ENCODE measurements around the gene STUB1. TPM values are rescaled to one million over a fixed set of nuclear protein-coding genes. Genes with fewer than 3 reads are reported as not detected.

Gene STUB1
- total RNA-seq, 2 donors from 2014 or later: 63.3 to 205 TPM

DNA sequence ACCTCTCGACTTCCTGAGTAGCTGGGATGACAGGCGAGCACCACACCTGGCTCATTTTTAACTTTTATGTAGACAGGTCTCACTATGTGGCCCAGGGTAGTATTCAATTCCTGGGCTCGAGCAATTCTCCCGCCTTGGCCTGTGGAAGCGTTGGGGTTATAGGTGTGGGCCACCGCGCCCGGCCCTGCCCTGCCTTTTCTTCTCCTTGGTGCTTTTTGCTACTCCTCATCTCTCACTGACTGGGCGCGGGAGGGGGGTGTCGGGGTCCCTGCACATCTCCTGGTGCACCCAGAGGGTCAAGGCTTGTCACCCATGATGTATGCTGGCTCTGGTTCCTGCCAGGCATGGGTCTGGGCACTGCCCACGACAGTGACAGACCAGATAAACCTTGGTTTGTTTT is 35.7 kb upstream of the STUB1 start:
- DNase-seq: no peak
- no peaks in the 10 kb centered on the region for H3K9me3 ChIP-seq
- H3K4me3 ChIP-seq: no peak overlapping the region
- no peaks in the 10 kb centered on the region for H3K27me3 ChIP-seq
- peaks cover 83% of the 10 kb centered on the region for H3K4me1 ChIP-seq
- no peaks in the 10 kb centered on the region for H3K36me3 ChIP-seq (replicated peaks in 1 of 2; ENCODE audit: insufficient read depth in 1 of 2, low read depth in 2 of 2)
- WGBS, 2 donors: 87 to 88% methylated on average over 6 to 12 of the region's 12 CpGs
- no peak for ATAC-seq
- peak overlapping the region in 2 of 4 donors; percentile 95 to 96 for H3K27ac ChIP-seq
- TF ChIP-seq POLR2A (IDR thresholded peaks at IDR 0.05): no peak
- intact Hi-C loops (cut with DNase I): no loop called here

DNA sequence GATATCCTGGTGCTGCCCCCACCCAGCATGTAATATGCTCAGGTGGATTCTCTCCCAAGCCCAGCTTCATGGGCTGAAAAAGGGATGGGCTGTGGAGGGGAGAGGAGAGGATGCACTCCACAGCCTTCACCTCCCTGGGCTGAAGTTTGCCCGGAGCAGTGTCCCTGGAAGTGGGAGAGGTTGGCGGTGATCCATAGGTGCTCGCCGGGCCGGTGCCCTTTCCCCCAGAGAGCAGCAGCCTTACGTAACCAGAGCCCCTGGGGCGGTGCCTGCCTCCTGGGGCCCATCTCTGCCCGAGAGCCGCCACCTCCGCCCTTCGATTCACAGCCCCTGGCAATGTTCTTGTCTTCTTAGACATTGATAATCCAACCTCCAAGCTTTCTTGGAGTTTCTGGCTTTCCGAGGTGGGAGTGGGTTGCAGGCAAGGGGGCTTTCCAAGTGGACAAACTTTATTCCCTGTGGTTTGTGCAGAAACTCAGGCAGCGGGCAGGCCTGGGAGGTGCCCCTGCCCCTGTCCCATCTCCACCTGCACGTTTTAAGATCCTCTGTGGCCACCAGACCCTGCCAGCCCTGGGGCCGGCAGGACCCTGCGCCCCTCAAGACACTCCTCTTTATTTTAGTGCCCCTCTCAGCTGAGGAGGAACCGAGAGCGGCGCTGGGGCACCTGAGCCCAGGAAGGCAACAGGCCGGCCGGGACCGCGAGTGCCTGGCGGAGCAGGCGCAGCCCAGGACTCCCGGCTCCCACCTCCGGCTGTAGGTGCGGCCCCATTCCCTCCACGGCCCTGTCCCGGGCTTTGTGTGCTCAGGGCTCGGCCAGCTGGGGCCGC is 34.1 kb upstream of the STUB1 start:
- DNase-seq: peak in 2 of 4 donors; percentile 69 to 75
- Histone ChIP-seq H3K27ac (peak overlapping the region; percentile 92 to 96 (median 95)), H3K36me3 (replicated peaks in 1 of 2; ENCODE audit: insufficient read depth in 1 of 2, low read depth in 2 of 2) (no peaks in the 10 kb centered on the region), H3K4me1 (peaks cover 89% of the 10 kb centered on the region), H3K9me3 (no peaks in the 10 kb centered on the region), H3K27me3 (no peaks in the 10 kb centered on the region), H3K4me3 (no peak overlapping the region)
- TF ChIP-seq, protein P1, sequence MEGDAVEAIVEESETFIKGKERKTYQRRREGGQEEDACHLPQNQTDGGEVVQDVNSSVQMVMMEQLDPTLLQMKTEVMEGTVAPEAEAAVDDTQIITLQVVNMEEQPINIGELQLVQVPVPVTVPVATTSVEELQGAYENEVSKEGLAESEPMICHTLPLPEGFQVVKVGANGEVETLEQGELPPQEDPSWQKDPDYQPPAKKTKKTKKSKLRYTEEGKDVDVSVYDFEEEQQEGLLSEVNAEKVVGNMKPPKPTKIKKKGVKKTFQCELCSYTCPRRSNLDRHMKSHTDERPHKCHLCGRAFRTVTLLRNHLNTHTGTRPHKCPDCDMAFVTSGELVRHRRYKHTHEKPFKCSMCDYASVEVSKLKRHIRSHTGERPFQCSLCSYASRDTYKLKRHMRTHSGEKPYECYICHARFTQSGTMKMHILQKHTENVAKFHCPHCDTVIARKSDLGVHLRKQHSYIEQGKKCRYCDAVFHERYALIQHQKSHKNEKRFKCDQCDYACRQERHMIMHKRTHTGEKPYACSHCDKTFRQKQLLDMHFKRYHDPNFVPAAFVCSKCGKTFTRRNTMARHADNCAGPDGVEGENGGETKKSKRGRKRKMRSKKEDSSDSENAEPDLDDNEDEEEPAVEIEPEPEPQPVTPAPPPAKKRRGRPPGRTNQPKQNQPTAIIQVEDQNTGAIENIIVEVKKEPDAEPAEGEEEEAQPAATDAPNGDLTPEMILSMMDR (IDR thresholded peaks at IDR 0.05): no peak
- no peak for TF ChIP-seq POLR2A (IDR thresholded peaks at IDR 0.05)
- WGBS, 2 donors: 71% methylated on average over 25 to 30 of the region's 32 CpGs
- intact Hi-C loops (cut with DNase I): no loop called here
- ATAC-seq: no peak

DNA sequence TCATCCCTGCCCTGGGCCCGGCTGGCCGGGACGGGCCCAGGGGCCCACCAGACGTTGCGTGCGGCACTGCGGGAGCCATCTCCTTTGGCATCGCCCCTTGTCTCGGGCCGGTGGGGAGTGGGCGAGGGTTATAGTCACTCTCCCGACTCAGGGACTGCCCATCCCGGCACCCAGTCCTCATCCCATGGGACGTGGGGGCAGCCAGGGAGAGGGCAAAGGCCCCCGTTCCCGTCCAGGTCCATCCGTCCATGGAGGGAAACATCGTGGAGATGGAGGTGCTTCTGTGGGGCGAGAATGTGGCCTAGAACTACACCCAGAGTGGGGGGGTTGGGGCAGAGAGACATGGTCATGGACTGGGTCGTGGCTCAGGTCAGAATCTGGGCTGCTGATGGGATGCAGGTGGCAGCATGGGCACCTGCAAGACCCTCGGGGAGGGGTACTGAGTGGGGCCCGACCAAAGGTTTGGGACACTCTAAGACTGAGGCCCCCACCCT is 33.5 kb upstream of the STUB1 start:
- intact Hi-C loops (cut with DNase I): no loop called here
- H3K36me3 ChIP-seq (replicated peaks in 1 of 2; ENCODE audit: insufficient read depth in 1 of 2, low read depth in 2 of 2): no peaks in the 10 kb centered on the region
- H3K4me1 ChIP-seq: peaks cover 82% of the 10 kb centered on the region
- 71 to 80% methylated on average over 9 to 18 of the region's 22 CpGs for WGBS, 2 donors
- no peaks in the 10 kb centered on the region for H3K27me3 ChIP-seq
- ATAC-seq (no peak), DNase-seq (no peak)
- peak overlapping the region; percentile 92 to 96 (median 95) for H3K27ac ChIP-seq
- H3K4me3 ChIP-seq: no peak overlapping the region
- TF ChIP-seq POLR2A (IDR thresholded peaks at IDR 0.05): no peak
- TF ChIP-seq, protein P1 (IDR thresholded peaks at IDR 0.05): no peak
- no peaks in the 10 kb centered on the region for H3K9me3 ChIP-seq

DNA sequence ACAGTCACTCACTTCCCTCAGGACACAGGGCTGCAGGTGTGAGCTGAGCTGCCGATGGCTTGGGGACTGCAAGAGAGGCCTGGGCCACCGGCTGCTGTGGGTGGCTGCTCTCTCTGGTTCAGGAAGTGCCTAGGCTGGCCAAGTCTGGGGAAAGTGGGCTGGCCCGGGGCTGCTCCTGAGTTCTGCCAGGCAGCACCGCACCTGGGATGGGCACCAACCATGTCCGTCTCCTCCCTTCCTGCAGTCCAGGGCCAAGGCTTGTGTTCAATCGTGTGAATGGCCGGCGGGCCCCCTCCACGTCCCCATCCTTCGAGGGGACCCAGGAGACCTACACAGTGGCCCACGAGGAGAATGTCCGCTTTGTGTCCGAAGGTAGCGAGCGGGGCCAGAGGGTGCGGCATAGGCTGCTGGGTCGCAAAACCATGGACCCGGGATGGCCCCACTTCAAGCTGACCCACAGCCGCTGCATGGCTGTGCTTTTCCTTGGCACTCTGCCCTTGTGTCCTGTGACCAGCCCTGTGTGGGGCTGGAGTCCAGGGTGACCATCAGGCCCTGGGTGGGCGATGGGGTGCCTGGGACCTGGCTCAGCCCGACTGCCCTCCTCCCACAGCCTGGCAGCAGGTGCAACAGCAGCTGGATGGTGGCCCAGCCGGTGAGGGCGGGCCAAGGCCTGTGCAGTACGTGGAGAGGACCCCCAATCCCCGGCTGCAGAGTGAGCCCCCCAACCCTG is 32.9 kb upstream of the STUB1 start:
- no peak overlapping the region for H3K4me3 ChIP-seq
- WGBS, 2 donors: 64 to 68% methylated on average over 9 to 25 of the region's 25 CpGs
- H3K27ac ChIP-seq: peak overlapping the region; percentile 92 to 96 (median 95)
- H3K4me1 ChIP-seq: peaks cover 81% of the 10 kb centered on the region
- ATAC-seq (no peak), DNase-seq (peak in 3 of 4 donors; percentile 42 to 64 (median 64))
- H3K27me3 ChIP-seq: no peaks in the 10 kb centered on the region
- intact Hi-C loops (cut with DNase I): no loop called here
- no peaks in the 10 kb centered on the region for H3K36me3 ChIP-seq (replicated peaks in 1 of 2; ENCODE audit: insufficient read depth in 1 of 2, low read depth in 2 of 2)
- no peak for TF ChIP-seq POLR2A (IDR thresholded peaks at IDR 0.05)
- TF ChIP-seq, protein P1 (IDR thresholded peaks at IDR 0.05): no peak
- H3K9me3 ChIP-seq: no peaks in the 10 kb centered on the region
